HG03521 (cell line): Measurements from ENCODE around the gene ZNF841.
A peak's percentile ranks its signal among the peaks of the same experiment; 100 is the strongest.
"Not testable (repeated sequence)": the region's sequence is repeated elsewhere in the genome, so short reads cannot be mapped to it uniquely, and the experiment has no call there.

Source experiments
- ATAC-seq: cut with Tn5 transposase; IDR thresholded peaks from one replicate; pipeline ENCODE4 v1.9.1; 2021; ENCODE audit warnings: mild to moderate bottlenecking, moderate library complexity; ENCODE audit not compliant: unreplicated experiment

The ZNF841 gene

DNA sequence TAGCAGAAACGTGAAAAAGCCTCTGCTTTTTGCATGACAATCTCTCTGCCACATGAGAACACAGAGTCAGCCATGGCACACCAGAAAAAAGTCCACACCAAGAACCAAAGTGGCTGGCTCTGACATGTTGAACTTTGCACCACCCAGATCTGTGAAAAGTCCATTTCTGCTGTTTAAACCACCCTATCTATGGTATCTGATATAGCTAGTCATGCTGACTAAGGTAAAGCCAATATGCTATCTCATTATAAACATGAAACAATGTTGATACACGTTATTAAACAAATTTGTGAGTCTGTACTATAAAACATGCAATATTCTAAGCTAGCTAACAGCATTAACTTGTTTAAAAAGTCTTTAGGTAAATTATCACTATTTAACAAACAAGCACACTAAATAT lies 25.9 kb downstream of the ZNF841 start:
- ATAC-seq: no peak

DNA sequence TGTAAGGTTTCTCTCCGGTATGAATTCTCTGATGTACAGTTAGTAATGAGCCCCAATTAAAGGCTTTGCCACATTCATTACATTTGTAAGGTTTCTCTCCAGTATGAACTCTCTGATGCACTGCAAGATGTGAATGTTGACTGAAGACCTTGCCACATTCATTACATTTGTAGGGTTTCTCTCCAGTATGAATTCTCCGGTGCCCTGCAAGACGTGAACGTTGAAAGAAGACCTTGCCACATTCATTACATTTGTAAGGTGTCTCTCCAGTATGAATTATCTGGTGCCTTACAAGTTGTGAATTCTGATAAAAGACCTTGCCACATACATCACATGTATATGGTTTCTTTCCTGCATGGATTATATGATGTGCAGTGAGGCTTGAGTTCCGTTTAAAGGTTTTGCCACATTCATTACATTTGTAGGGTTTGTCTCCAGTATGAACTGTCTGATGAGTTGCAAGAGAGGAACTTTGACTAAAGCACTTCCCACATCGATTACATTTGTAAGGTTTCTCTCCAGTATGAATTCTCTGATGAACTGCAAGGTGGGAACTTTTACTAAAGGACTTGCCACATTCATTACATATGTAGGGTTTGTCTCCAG lies 29.2 kb downstream of the ZNF841 start:
- no peak for ATAC-seq

GRCh38 chr19:52065399-52065798 lies 30.2 kb downstream of the ZNF841 start:
- no peak for ATAC-seq

- not testable (repeated sequence) for ATAC-seq
These were observed 39.1 kb downstream of the ZNF841 start for GRCh38 chr19:52056480-52056879.

DNA sequence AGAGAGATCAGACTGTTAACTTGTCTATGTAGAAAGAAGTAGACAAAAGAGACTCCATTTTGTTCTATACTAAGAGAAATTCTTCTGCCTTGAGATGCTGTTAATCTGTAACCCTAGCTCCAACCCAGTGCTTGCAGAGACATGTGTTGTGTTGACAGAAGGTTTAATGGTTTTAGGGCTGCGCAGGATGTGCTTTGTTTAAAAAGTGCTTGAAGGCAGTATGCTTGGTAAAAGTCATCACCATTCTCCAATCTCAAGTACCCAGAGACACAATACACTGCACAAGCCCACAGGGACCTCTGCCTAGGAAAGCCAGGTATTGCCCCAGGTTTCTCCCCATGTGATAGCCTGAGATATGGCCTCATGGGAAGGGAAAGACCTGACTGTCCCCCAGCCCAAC lies 43.8 kb downstream of the ZNF841 start:
- ATAC-seq: not testable (repeated sequence)

GRCh38 chr19:52048555-52049501 lies 46.7 kb downstream of the ZNF841 start, which contains the start of gene ZNF432:
Gene ZNF432 (minus strand): TSS chr19:52048838. CDS start chr19:52046868, 1,970 bp downstream.
- peak; percentile 86 for ATAC-seq

- no peak for ATAC-seq
These were observed 56.4 kb downstream of the ZNF841 start for GRCh38 chr19:52039169-52039568.

- no peak for ATAC-seq
These were observed 61.4 kb downstream of the ZNF841 start for GRCh38 chr19:52034051-52034728.

DNA sequence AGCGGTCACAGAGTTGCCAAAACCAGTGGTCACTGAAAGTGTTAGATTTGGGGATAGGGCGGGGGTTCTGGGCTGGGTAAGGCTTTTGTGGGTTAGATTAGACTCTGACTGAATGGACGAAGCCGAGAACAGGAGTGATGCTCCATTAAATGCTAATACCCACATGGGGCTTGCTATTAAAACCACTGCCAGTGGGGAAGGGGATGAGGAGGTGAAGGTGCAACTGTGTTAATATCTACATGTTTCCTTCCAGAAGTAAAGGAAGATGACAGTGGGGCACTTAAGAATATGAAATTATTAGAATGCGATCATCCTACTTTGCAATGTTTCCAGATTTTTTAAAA lies 66.8 kb downstream of the ZNF841 start:
- ATAC-seq: no peak

DNA sequence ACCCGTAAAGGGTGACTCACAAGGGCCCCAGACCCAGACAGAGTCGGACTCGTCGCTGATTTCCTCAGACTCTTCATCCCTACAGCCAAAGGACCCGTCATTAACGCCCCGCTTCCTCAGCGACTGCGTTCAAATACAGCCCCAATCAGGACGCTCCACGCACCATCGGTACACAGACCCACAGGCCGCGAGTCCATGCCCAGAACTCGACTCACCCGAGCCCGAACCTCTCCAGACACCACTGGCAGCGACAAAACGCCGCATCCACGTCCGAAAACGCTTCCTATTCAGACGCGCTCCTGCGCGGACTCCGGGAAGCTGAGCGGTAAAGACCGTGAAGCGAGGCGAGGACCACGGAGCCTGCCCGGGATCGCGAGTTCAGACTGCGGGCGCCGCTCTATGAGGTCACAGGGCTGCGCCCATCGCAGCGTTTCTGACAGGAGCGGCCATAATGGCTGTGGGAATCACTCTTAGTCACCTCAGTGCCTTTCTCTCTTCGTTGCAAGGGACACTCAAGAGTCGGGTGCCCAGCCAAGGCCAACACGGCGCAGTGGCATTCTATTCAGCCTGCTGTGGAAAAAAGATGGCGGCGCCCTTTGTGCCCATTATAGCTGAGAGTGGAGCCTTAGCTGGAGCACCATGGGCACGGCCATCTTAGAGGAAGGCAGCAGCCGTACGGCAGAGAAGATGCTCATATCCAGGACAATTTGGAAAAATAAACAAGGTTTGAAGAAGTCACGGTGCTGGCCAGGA lies 67.4 kb downstream of the ZNF841 start, which contains the start of gene ZNF614:
ZNF614 (minus strand) TSS at position 353 of the 753 bp plus-strand sequence. CDS start 2,634 bp downstream, outside the sequence.
- peak; percentile 87 for ATAC-seq

- not testable (repeated sequence) for ATAC-seq
These were observed 69.1 kb downstream of the ZNF841 start for GRCh38 chr19:52026255-52026990.

GRCh38 chr19:52024478-52024877 lies 71.1 kb downstream of the ZNF841 start:
- ATAC-seq: not testable (repeated sequence)

DNA sequence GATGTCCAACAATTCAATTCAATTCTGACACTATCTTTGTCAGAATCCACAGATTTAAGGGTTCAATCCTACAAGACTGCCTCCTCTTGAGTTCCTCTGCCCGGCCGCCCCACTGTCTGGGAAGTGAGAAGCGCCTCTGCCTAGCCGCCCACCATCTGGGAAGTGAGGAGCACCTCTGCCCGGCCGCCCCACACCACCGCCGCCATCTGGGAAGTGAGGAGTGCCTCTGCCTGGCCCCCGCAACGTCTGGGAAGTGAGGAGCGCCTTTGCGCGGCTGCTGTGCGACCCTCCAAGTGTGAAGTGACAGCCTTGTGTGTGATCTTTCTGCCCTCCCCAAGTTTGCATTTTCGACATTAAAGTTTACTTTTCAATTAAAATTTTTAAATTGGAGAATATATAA lies 73.4 kb downstream of the ZNF841 start:
- ATAC-seq: no peak

- no peak for ATAC-seq
These were observed 75.1 kb downstream of the ZNF841 start for GRCh38 chr19:52020506-52020905.
